ENCODE results near the gene FGF22.

The FGF22 gene

DNA sequence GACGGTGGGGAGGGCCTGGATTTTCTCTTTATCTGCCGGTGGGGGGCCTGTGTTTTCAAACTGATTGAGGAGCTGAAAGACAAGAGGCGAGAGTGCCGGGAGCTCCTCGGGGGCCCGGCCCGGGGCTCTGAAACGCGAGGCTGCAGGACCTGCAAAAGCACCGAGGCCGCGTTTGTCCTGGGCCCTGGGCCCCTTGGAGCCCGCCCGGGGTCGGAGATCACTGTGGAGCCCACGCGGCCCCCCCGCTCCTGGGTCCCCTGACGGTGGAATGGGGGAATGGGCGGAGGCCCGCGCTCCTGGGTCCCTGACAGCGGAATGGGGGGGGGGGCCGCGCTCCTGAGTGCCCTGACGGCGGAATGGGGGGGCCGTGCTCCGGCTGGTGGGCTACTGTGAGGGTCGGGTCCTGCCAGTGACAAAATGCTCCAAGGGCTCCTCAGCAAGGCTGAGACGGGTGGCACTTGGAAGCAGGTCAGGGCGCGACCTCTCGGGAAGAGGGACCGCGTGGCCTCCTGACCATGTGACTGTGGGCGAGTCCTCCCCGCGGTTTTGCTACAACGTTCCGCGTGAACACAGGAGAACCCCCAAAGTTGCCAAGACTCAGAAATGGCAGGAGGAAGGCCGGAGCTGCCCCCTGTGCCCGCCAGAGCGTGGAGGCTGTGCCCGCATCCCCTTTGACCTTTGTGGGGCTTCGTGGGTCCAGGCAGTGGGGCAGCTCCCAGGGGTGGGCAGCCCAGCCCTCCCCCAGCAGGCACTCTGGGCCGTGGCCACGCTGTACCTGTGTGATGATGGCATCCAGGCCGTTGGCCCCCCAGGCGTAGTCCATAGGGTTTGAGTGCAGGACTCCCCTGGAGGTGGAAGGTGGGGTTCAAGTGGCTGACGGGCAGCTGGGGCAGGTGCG, 9.5 kb downstream of the FGF22 start:
- TF ChIP-seq TAF1 (IDR thresholded peaks at IDR 0.05; ENCODE audit: low read depth, low read length) (no peak), SPI1 (IDR thresholded peaks at IDR 0.05; ENCODE audit: low read depth, low read length) (no peak), POU2F2 (IDR thresholded peaks at IDR 0.05; ENCODE audit: low read depth, low read length) (no peak), POLR2AphosphoS5 (IDR thresholded peaks at IDR 0.05; ENCODE audit: low read depth, low read length) (no peak), POLR2A (IDR thresholded peaks at IDR 0.05; ENCODE audit: low read depth, low read length) (no peak), PAX5 (IDR thresholded peaks at IDR 0.05; ENCODE audit: insufficient read depth, low read length, severe bottlenecking) (no peak)
- no peak for FAIRE-seq

DNA sequence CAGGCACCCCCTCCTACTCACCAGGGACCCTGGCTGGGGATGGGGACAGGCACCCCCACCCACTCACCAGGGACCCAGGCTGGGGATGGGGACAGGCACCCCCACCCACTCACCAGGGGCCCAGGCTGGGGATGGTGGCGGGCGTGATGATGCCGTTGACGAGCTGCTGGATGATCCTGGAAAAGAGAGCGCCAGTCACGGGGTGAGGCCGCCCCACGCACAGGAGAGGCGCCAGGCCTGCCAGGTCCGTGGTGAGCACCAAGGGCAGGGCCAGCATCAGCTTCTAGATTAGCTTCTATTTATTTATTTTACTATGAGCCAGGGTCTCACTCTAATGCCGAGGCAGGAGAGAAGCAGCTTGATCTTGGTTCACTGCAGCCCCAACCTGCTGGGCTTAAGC, 10.4 kb downstream of the FGF22 start:
- no peak for TF ChIP-seq PAX5 (IDR thresholded peaks at IDR 0.05; ENCODE audit: insufficient read depth, low read length, severe bottlenecking)
- TF ChIP-seq TAF1 (IDR thresholded peaks at IDR 0.05; ENCODE audit: low read depth, low read length), result no peak
- TF ChIP-seq SPI1 (IDR thresholded peaks at IDR 0.05; ENCODE audit: low read depth, low read length), result no peak
- TF ChIP-seq POU2F2 (IDR thresholded peaks at IDR 0.05; ENCODE audit: low read depth, low read length), result no peak
- no peak for TF ChIP-seq POLR2A (IDR thresholded peaks at IDR 0.05; ENCODE audit: low read depth, low read length)
- no peak for TF ChIP-seq POLR2AphosphoS5 (IDR thresholded peaks at IDR 0.05; ENCODE audit: low read depth, low read length)
- FAIRE-seq (no peak), DNase-seq (ENCODE audit: insufficient read length, low spot score) (no peak)

More for the DNA sequence above, 9.5 kb downstream of the FGF22 start:
- DNase-seq (ENCODE audit: insufficient read length, low spot score), result no peak

DNA sequence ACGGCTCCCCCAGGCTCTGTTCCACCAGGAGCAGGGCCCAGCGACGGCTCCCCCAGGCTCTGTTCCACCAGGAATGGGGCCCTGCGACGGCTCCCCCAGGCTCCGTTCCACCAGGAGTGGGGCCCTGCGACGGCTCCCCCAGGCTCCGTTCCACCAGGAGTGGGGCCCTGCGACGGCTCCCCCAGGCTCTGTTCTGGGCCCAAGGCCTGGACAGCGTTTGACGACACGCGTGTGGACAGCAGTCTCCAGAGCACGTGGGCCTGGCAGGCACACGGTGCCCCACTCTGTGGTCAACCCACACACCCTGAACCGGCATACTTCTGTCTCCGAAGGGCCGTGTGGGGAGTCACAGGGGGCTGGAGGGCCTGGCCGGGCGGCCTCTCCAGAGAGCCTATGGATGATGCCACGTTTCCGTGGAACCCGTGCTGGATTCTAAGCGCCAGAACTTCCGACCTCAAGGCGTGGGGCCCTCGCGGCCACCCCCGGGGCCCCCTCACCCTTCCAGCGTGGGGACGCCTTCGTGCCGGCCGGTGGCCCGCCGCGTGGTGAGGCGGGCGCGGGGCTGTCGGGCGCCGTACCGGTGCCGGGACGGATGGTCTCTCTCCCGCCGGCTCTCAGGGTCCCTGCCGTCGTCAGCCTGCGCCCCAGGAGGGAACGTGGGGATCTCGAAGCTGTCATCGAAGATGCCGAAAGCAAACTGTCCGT, 11.6 kb downstream of the FGF22 start:
- FAIRE-seq, result no peak
- TF ChIP-seq SPI1 (IDR thresholded peaks at IDR 0.05; ENCODE audit: low read depth, low read length) (no peak), POLR2A (IDR thresholded peaks at IDR 0.05; ENCODE audit: low read depth, low read length) (no peak), POLR2AphosphoS5 (IDR thresholded peaks at IDR 0.05; ENCODE audit: low read depth, low read length) (no peak), POU2F2 (IDR thresholded peaks at IDR 0.05; ENCODE audit: low read depth, low read length) (no peak), TAF1 (IDR thresholded peaks at IDR 0.05; ENCODE audit: low read depth, low read length) (no peak), PAX5 (IDR thresholded peaks at IDR 0.05; ENCODE audit: insufficient read depth, low read length, severe bottlenecking) (no peak)
- no peak for DNase-seq (ENCODE audit: insufficient read length, low spot score)

DNA sequence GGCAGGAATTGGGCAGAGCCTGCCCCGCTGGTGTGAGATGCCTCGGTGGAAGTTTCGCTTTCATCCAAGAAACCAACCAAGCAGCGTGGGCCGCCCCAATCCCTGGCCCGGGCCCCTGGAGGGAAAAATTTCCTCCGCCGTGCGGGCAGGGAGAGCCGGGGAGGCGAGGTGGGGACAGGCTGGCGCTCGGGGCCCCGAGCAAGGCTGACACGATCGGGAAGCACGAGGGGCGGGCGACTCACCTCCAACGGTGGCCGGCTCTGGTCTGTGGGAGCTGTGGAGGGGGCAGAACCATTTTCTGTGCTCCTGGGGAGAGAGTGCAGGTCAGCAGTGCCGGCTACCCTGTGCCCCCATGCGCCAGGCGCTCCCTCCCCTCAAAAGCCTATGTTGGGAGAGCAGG, 12.3 kb downstream of the FGF22 start:
- DNase-seq (ENCODE audit: insufficient read length, low spot score) (no peak), FAIRE-seq (no peak)
- TF ChIP-seq POLR2AphosphoS5 (IDR thresholded peaks at IDR 0.05; ENCODE audit: low read depth, low read length) (no peak; the same call in 1 of the 2 replicates), POU2F2 (IDR thresholded peaks at IDR 0.05; ENCODE audit: low read depth, low read length) (no peak), SPI1 (IDR thresholded peaks at IDR 0.05; ENCODE audit: low read depth, low read length) (no peak), PAX5 (IDR thresholded peaks at IDR 0.05; ENCODE audit: insufficient read depth, low read length, severe bottlenecking) (no peak), TAF1 (IDR thresholded peaks at IDR 0.05; ENCODE audit: low read depth, low read length) (no peak), POLR2A (IDR thresholded peaks at IDR 0.05; ENCODE audit: low read depth, low read length) (no peak)

DNA sequence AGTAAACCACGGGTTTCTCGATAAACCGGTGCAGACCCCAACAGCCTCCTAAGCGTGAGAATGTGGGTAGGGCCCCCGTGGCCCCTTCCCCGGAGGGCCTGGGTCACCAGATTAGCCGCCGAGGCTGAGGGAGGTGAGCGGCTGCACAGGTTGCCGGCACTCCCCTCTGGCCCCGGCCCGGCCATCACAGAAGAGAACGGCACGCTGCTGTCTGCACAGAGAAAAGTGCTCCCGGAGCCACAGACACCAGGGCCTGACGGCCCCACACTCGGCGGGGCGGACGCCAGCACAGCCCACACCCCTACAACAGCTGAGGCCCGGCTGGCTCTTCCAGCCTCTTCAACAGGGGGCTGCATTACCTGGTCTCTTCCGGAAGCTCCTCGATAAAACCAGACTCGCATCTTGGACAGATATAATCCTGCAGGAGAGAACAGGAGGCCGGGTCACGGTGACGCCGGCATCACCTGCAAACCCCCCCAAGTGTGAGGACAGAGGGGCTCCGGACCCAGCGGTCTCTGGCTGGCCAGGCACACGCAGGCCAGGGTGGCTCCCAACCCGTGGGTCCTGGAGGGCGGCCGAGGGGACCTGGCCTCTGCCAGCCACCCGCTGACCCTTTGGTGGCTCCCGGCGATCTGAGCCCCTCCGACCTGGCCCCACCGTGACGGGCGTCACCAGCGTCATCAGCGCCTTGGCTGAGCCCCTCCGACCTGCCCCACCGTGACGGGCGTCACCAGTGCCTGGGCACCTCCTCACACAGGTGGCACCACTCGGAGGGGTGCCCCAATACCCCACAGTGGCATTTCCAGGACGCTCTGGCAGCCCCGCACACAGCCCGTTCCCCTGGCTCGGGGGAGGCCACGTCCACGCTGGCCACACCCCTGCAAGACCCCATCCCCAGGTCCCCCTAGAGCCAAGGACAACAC, 13.0 kb downstream of the FGF22 start:
- no peak for FAIRE-seq
- no peak for DNase-seq (ENCODE audit: insufficient read length, low spot score)
- TF ChIP-seq POLR2A (IDR thresholded peaks at IDR 0.05; ENCODE audit: low read depth, low read length) (no peak), POLR2AphosphoS5 (IDR thresholded peaks at IDR 0.05; ENCODE audit: low read depth, low read length) (no peak; the same call in 1 of the 2 replicates), POU2F2 (IDR thresholded peaks at IDR 0.05; ENCODE audit: low read depth, low read length) (no peak), SPI1 (IDR thresholded peaks at IDR 0.05; ENCODE audit: low read depth, low read length) (no peak), TAF1 (IDR thresholded peaks at IDR 0.05; ENCODE audit: low read depth, low read length) (no peak), PAX5 (IDR thresholded peaks at IDR 0.05; ENCODE audit: insufficient read depth, low read length, severe bottlenecking) (no peak)

DNA sequence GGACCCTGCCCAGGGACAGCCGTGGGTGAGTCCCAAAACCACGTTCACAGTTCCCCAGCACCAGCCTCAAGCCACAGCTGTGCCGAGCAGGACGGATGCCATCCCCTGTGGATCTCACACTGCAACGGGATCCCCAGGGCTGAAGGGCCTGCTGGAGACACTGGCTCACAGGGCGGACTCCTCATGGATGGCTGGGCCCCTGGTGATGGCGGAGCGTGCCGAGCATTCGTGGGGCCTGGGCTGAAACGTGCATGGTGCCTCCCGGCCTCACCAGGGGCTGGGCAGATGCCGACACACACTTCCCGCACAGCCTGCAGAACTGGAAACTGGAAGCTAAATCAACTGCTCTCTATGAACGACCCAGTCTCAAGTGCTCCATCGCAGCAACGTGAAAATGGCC, 13.7 kb downstream of the FGF22 start:
- DNase-seq (ENCODE audit: insufficient read length, low spot score), result no peak
- TF ChIP-seq POLR2A (IDR thresholded peaks at IDR 0.05; ENCODE audit: low read depth, low read length), result no peak
- TF ChIP-seq SPI1 (IDR thresholded peaks at IDR 0.05; ENCODE audit: low read depth, low read length), result no peak
- TF ChIP-seq PAX5 (IDR thresholded peaks at IDR 0.05; ENCODE audit: insufficient read depth, low read length, severe bottlenecking), result no peak
- peak; percentile 46; the same call in 1 of the 2 replicates for TF ChIP-seq POLR2AphosphoS5 (IDR thresholded peaks at IDR 0.05; ENCODE audit: low read depth, low read length)
- TF ChIP-seq POU2F2 (IDR thresholded peaks at IDR 0.05; ENCODE audit: low read depth, low read length), result no peak
- no peak for FAIRE-seq

DNA sequence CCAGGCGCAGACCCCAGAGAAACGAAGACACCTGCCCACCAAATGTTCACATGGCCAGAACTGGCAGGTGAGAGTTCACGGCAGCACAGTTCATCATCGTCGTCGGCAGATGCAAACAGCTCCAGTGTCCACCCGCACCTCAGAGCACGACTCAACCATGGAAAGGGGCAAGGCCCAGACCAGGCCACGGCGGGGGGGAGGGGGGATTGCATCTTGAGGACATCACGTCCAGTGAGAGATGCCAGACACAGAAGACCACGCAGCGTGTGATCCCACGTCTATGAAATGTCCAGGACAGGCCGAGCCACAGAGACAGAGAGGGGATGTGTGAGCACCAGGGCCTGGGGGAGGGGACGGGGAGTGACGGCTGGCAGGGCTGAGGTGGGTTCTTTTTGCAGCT, 16.0 kb downstream of the FGF22 start:
- TF ChIP-seq TAF1 (IDR thresholded peaks at IDR 0.05; ENCODE audit: low read depth, low read length) (no peak), POLR2AphosphoS5 (IDR thresholded peaks at IDR 0.05; ENCODE audit: low read depth, low read length) (peak; percentile 25; the same call in 1 of the 2 replicates)
- FAIRE-seq, result no peak
- DNase-seq (ENCODE audit: insufficient read length, low spot score), result no peak

DNA sequence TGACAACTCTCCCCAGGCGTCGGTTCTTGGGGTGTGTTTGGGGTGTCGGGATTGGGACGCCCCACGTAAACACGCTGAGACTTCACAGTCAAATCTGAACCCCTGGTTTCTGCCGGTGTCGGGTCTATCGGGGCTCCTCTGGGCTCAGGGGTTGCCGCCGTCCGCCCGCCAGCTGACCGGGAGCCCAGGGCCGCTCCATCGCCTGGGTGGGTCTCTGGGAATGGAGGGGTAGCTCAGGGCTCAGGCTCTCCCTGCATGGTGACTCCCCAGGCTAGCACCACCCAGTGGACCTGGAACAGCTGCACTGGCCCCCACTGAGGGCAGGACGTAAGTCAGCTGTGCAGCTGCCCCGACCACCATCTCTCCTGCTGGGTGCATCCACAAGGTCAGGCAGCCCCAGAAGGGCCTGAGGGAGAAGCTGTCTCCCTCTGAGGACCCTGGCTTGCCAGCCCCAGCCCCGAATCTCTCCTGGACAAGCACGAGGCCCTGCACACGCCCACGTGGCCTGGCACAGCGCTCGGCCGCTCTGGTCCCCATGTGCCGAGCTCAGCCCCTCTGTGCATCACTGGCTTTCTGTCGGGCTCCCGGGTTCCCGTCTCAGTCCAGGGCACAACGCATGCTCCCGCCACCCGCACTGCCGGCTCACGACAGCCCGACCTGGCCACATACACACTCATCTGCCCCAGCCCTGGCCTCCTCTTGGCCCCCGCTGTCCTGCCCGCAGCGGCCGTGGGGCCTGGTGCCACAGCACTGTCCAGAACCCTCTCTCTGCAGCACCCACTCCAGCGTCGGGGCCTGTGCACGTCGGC, 17.3 kb downstream of the FGF22 start:
- TF ChIP-seq POU2F2 (IDR thresholded peaks at IDR 0.05; ENCODE audit: low read depth, low read length) (no peak), SPI1 (IDR thresholded peaks at IDR 0.05; ENCODE audit: low read depth, low read length) (no peak), POLR2A (IDR thresholded peaks at IDR 0.05; ENCODE audit: low read depth, low read length) (no peak), TAF1 (IDR thresholded peaks at IDR 0.05; ENCODE audit: low read depth, low read length) (no peak), POLR2AphosphoS5 (IDR thresholded peaks at IDR 0.05; ENCODE audit: low read depth, low read length) (no peak), PAX5 (IDR thresholded peaks at IDR 0.05; ENCODE audit: insufficient read depth, low read length, severe bottlenecking) (no peak)
- FAIRE-seq (no peak), DNase-seq (ENCODE audit: insufficient read length, low spot score) (no peak)

Data from GM12891 (cell line).